ENCODE measurements around the gene ADD1. TPM values are rescaled to one million over a fixed set of nuclear protein-coding genes. Genes with fewer than 3 reads are reported as not detected.

ADD1 gene
- total and polyA plus RNA-seq, 4 donors: 62.2 to 142 (median 83.4) TPM

GRCh38 chr4:2887343-2887742 is 43.7 kb downstream of the ADD1 start (continued):
- TF ChIP-seq TAF1 (conservative IDR thresholded peaks at IDR 0.05) (no peak), GABPA (IDR thresholded peaks at IDR 0.05 in 1 of 2, conservative IDR thresholded peaks at IDR 0.05 in 1 of 2) (no peak), ATF3 (IDR thresholded peaks at IDR 0.05) (no peak), RAD21 (IDR thresholded peaks at IDR 0.05) (no peak), NR2F2 (IDR thresholded peaks at IDR 0.05) (no peak), ZBTB33 (IDR thresholded peaks at IDR 0.05) (no peak)

GRCh38 chr4:2888886-2889285 is 45.2 kb downstream of the ADD1 start:
- H3K36me3 ChIP-seq (ENCODE audit: control insufficient read depth in 4 of 4, insufficient read depth in 3 of 4, low read depth in 1 of 4, low read length in 3 of 4): peaks cover 3 to 33% (median 25%) of the 10 kb centered on the region in 4 donors
- no peaks in the 10 kb centered on the region for H3K9me3 ChIP-seq (ENCODE audit: control insufficient read depth in 4 of 4, low read length in 3 of 4)
- TF ChIP-seq HNF4A (conservative IDR thresholded peaks at IDR 0.05): no peak
- TF ChIP-seq RAD21 (IDR thresholded peaks at IDR 0.05): no peak
- no peak for TF ChIP-seq YY1 (IDR thresholded peaks at IDR 0.05)
- TF ChIP-seq ATF3 (IDR thresholded peaks at IDR 0.05): no peak
- no peak for TF ChIP-seq TAF1 (conservative IDR thresholded peaks at IDR 0.05)
- no peaks in the 10 kb centered on the region for H3K4me1 ChIP-seq (ENCODE audit: control insufficient read depth in 4 of 4, insufficient read depth in 4 of 4, low read length in 3 of 4)
- no peak overlapping the region for H3K4me3 ChIP-seq (ENCODE audit: low read depth in 1 of 3, low read length in 3 of 3)
- no peaks in the 10 kb centered on the region for H3K27me3 ChIP-seq (ENCODE audit: control insufficient read depth in 4 of 4, insufficient read depth in 4 of 4, low read length in 3 of 4)
- no peak overlapping the region for H3K9ac ChIP-seq (ENCODE audit: low read depth in 1 of 2, low read length in 2 of 2)
- DNase-seq (ENCODE audit: low spot score): no peak
- H3K27ac ChIP-seq (ENCODE audit: low read depth in 1 of 2, low read length in 2 of 2): no peak overlapping the region
- WGBS: 96% methylated on average over 3 of the region's 3 CpGs

- no peaks in the 10 kb centered on the region for H3K4me1 ChIP-seq (ENCODE audit: control insufficient read depth in 4 of 4, insufficient read depth in 4 of 4, low read length in 3 of 4)
- no peak overlapping the region for H3K9ac ChIP-seq (ENCODE audit: low read depth in 1 of 2, low read length in 2 of 2)
- no peaks in the 10 kb centered on the region for H3K9me3 ChIP-seq (ENCODE audit: control insufficient read depth in 4 of 4, low read length in 3 of 4)
- H3K27ac ChIP-seq (ENCODE audit: low read depth in 1 of 2, low read length in 2 of 2): no peak overlapping the region
- H3K27me3 ChIP-seq (ENCODE audit: control insufficient read depth in 4 of 4, insufficient read depth in 4 of 4, low read length in 3 of 4): no peaks in the 10 kb centered on the region
- peaks cover 10 to 27% (median 18%) of the 10 kb centered on the region in 4 donors for H3K36me3 ChIP-seq (ENCODE audit: control insufficient read depth in 4 of 4, insufficient read depth in 3 of 4, low read depth in 1 of 4, low read length in 3 of 4)
- DNase-seq (ENCODE audit: low spot score): no peak
- no peak overlapping the region for H3K4me3 ChIP-seq (ENCODE audit: low read depth in 1 of 3, low read length in 3 of 3)
- WGBS: 65% methylated on average over 5 of the region's 5 CpGs
- TF ChIP-seq CTCF (IDR thresholded peaks at IDR 0.05; ENCODE audit: low read depth, low read length, missing input control): no peak
These were observed 47.6 kb downstream of the ADD1 start for GRCh38 chr4:2891294-2891693.

GRCh38 chr4:2893772-2894171 is 50.1 kb downstream of the ADD1 start:
- no peak for TF ChIP-seq HNF4G (IDR thresholded peaks at IDR 0.05)
- TF ChIP-seq EGR1 (IDR thresholded peaks at IDR 0.05; ENCODE audit: low read depth in 2 of 2): no peak
- TF ChIP-seq MAX (IDR thresholded peaks at IDR 0.05): no peak
- TF ChIP-seq ZBTB33 (IDR thresholded peaks at IDR 0.05): no peak
- no peak for TF ChIP-seq REST (IDR thresholded peaks at IDR 0.05)
- TF ChIP-seq ATF3 (IDR thresholded peaks at IDR 0.05): no peak
- no peak overlapping the region for H3K4me3 ChIP-seq (ENCODE audit: low read depth in 1 of 3, low read length in 3 of 3)
- peaks cover 10 to 34% (median 28%) of the 10 kb centered on the region in 4 donors for H3K36me3 ChIP-seq (ENCODE audit: control insufficient read depth in 4 of 4, insufficient read depth in 3 of 4, low read depth in 1 of 4, low read length in 3 of 4)

More at GRCh38 chr4:2893772-2894171, 50.1 kb downstream of the ADD1 start:
- Histone ChIP-seq H3K9ac (ENCODE audit: low read depth in 1 of 2, low read length in 2 of 2) (no peak overlapping the region), H3K27ac (ENCODE audit: low read depth in 1 of 2, low read length in 2 of 2) (no peak overlapping the region), H3K27me3 (ENCODE audit: control insufficient read depth in 4 of 4, insufficient read depth in 4 of 4, low read length in 3 of 4) (no peaks in the 10 kb centered on the region), H3K9me3 (ENCODE audit: control insufficient read depth in 4 of 4, low read length in 3 of 4) (no peaks in the 10 kb centered on the region), H3K4me1 (ENCODE audit: control insufficient read depth in 4 of 4, insufficient read depth in 4 of 4, low read length in 3 of 4) (no peaks in the 10 kb centered on the region)
- DNase-seq (ENCODE audit: low spot score): no peak
- 68% methylated on average over 5 of the region's 5 CpGs for WGBS
